Immature natural killer cell (primary cell): ENCODE data around the gene PRSS56. TPM values are rescaled to one million over a fixed set of nuclear protein-coding genes. Genes with fewer than 3 reads are reported as not detected.
"Not testable (repeated sequence)": the region's sequence is repeated elsewhere in the genome, so short reads cannot be mapped to it uniquely, and the experiment has no call there.

Experiments used
- DNase-seq, 3 donors: peaks; one replicate each; pipeline ENCODE4 v3.0.0; 2022; ENCODE audit warnings: mixed read lengths in 1 of 3
- H3K27ac Mint-ChIP-seq, 6 donors: one replicate each; pipeline ENCODE4 v1.8.0; 2020; ENCODE audit warnings: mixed read lengths in 6 of 6, mild to moderate bottlenecking in 5 of 6, inconsistent platforms in 4 of 6, moderate library complexity in 3 of 6
- H3K27me3 Mint-ChIP-seq, 3 donors: one replicate each; pipeline ENCODE4 v1.8.0; 2020 to 2021; ENCODE audit warnings: low read depth in 3 of 3, mild to moderate bottlenecking in 3 of 3, mixed read lengths in 3 of 3, moderate library complexity in 3 of 3, inconsistent platforms in 1 of 3
- H3K36me3 Mint-ChIP-seq, 3 donors: one replicate each; pipeline ENCODE4 v1.8.0; 2020; ENCODE audit warnings: mixed read lengths in 3 of 3, inconsistent platforms in 2 of 3, mild to moderate bottlenecking in 2 of 3
- H3K4me1 Mint-ChIP-seq, 2 donors: one replicate each; pipeline ENCODE4 v1.8.0; 2020; ENCODE audit warnings: inconsistent platforms in 2 of 2, mild to moderate bottlenecking in 2 of 2, mixed read lengths in 2 of 2, moderate library complexity in 1 of 2
- H3K4me3 Mint-ChIP-seq, 5 donors: one replicate each; pipeline ENCODE4 v1.8.0; 2020; ENCODE audit warnings: mild to moderate bottlenecking in 5 of 5, mixed read lengths in 5 of 5, inconsistent platforms in 3 of 5, moderate library complexity in 3 of 5
- H3K9me3 Mint-ChIP-seq, 6 donors: one replicate each; pipeline ENCODE4 v1.8.0; 2020; ENCODE audit warnings: mild to moderate bottlenecking in 6 of 6, mixed read lengths in 6 of 6, inconsistent platforms in 4 of 6, moderate library complexity in 3 of 6
- polyA plus RNA-seq, 3 donors: library from polyadenylated mRNA; unstranded; fragments of 300-500 nt; fragmentation: Illumina TruSeq; gene quantifications; one replicate each; pipeline ENCODE4 v1.2.3, GENCODE V29; 2021

The PRSS56 gene
- polyA plus RNA-seq, 3 donors from 2014 or later, result not detected

GRCh38 chr2:232529806-232530547 lies 9.8 kb downstream of the PRSS56 start:
- no peaks in the 10 kb centered on the region for H3K9me3 Mint-ChIP-seq
- H3K27me3 Mint-ChIP-seq, result peaks cover 3 to 7% (median 5%) of the 10 kb centered on the region in 3 donors
- no peaks in the 10 kb centered on the region for H3K36me3 Mint-ChIP-seq
- H3K4me1 Mint-ChIP-seq, result peaks cover 9 to 14% of the 10 kb centered on the region in 2 donors
- no peak for DNase-seq
- H3K4me3 Mint-ChIP-seq, result no peak overlapping the region
- no peak overlapping the region for H3K27ac Mint-ChIP-seq

DNA sequence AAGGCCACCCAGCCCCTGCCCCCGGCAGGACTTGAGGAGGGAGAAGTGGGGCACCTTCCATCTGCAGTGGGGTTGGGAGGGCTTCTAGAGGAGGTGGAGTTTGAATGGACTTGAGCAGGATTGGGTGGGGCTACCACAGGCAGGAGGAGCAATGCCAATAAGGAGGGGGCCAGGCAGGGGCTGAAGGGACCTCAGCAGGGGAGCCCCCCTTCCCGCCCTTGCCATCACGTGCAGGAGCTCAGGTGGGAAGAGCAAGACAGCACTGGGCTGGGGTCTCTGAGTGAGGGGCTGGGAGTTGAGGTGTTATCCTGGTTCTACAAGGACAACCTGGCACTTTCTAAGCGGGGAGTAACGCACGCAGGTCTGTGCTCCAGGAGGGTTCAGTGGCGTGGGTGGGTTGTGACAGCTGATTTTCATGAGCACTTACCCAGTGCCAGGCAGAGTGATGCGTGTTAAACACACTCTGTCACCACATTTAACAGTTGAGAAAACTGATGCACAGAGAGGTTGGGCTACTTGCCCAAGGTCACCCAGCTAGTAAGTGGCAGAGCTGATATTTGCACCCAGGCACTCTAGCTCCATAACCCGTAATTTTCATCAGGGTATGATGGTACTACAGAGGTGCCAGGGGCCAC lies 10.6 kb downstream of the PRSS56 start:
- peaks cover 9 to 14% of the 10 kb centered on the region in 2 donors for H3K4me1 Mint-ChIP-seq
- H3K27me3 Mint-ChIP-seq, result peaks cover 2 to 8% (median 5%) of the 10 kb centered on the region in 3 donors
- no peak for DNase-seq
- H3K4me3 Mint-ChIP-seq, result no peak overlapping the region
- no peaks in the 10 kb centered on the region for H3K9me3 Mint-ChIP-seq
- no peak overlapping the region for H3K27ac Mint-ChIP-seq
- no peaks in the 10 kb centered on the region for H3K36me3 Mint-ChIP-seq

- Mint-ChIP-seq H3K9me3 (no peaks in the 10 kb centered on the region), H3K27me3 (peaks cover 2 to 9% (median 4%) of the 10 kb centered on the region in 3 donors), H3K36me3 (no peaks in the 10 kb centered on the region), H3K4me1 (peaks cover 9 to 14% of the 10 kb centered on the region in 2 donors), H3K27ac (no peak overlapping the region), H3K4me3 (no peak overlapping the region)
- DNase-seq, result no peak
Measured at GRCh38 chr2:232532419-232532818, 12.2 kb downstream of the PRSS56 start.

GRCh38 chr2:232532821-232533220 lies 12.6 kb downstream of the PRSS56 start:
- H3K36me3 Mint-ChIP-seq, H3K4me3 Mint-ChIP-seq, H3K9me3 Mint-ChIP-seq, H3K27ac Mint-ChIP-seq, H3K27me3 Mint-ChIP-seq, DNase-seq: not testable (repeated sequence)
- peaks cover 9 to 14% of the 10 kb centered on the region in 2 donors for H3K4me1 Mint-ChIP-seq

GRCh38 chr2:232533944-232534710 lies 13.9 kb downstream of the PRSS56 start:
- no peak overlapping the region for H3K4me3 Mint-ChIP-seq
- peaks cover 0 to 1% (median 0%) of the 10 kb centered on the region in 6 donors for H3K9me3 Mint-ChIP-seq
- H3K36me3 Mint-ChIP-seq, result no peaks in the 10 kb centered on the region
- no peak overlapping the region for H3K27ac Mint-ChIP-seq
- no peak for DNase-seq
- peaks cover 2% of the 10 kb centered on the region in 2 donors for H3K4me1 Mint-ChIP-seq
- H3K27me3 Mint-ChIP-seq, result peaks cover 4 to 9% (median 4%) of the 10 kb centered on the region in 3 donors

GRCh38 chr2:232534940-232535651 lies 14.9 kb downstream of the PRSS56 start:
- H3K4me1 Mint-ChIP-seq, result no peaks in the 10 kb centered on the region
- no peak for DNase-seq
- H3K36me3 Mint-ChIP-seq, result no peaks in the 10 kb centered on the region
- no peak overlapping the region for H3K4me3 Mint-ChIP-seq
- H3K27ac Mint-ChIP-seq, result no peak overlapping the region
- H3K9me3 Mint-ChIP-seq, result peaks cover 0 to 1% (median 0%) of the 10 kb centered on the region in 6 donors
- peaks cover 4 to 9% (median 4%) of the 10 kb centered on the region in 3 donors for H3K27me3 Mint-ChIP-seq

GRCh38 chr2:232535761-232536530 lies 15.8 kb downstream of the PRSS56 start:
- Mint-ChIP-seq H3K27ac (no peak overlapping the region), H3K9me3 (peaks cover 0 to 1% (median 0%) of the 10 kb centered on the region in 6 donors), H3K27me3 (peaks cover 3 to 10% (median 4%) of the 10 kb centered on the region in 3 donors), H3K4me1 (no peaks in the 10 kb centered on the region), H3K36me3 (no peaks in the 10 kb centered on the region), H3K4me3 (no peak overlapping the region)
- no peak for DNase-seq

DNA sequence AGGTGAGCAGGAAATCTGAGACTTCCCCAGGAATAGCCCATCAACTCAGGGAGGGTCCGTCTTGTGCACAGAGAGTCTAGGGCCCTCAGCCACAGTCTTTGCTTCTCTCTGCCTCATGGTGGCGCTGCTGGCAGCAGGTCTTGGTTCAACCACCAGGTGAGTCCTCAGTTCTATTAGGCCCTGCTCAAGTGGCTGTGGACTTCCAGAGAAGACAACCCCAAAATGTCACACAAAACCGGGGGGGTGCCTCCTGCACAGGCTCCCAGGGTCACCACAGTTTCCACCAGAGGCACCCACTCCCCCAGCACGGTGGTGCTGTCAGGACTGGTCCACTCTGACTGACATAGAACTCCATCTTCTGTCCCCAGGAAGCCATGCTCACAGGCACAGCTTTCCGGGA lies 16.9 kb downstream of the PRSS56 start:
- no peaks in the 10 kb centered on the region for H3K36me3 Mint-ChIP-seq

DNA sequence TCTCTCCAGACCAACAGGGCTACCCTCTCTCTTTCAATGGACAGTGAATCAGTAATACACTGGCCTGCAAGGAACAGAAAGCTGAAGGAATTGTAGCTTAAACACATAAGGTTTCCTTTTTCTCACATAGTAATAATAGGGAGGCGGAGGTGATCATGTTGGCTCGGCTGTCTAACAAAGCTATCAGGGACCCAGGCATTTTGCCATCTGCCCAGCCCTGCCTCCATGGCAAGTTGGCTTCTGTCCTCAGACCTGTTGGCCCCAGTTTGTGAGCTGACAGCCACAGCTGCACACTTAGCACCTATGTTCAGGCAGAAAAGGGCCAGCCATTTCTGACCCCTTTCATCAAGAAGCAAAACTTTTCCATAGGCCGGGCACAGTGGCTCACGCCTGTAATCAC lies 17.3 kb downstream of the PRSS56 start:
- Mint-ChIP-seq H3K4me1 (peaks cover 0 to under 1% of the 10 kb centered on the region in 2 donors), H3K27ac (no peak overlapping the region), H3K36me3 (no peaks in the 10 kb centered on the region), H3K4me3 (no peak overlapping the region), H3K27me3 (peaks cover 4 to 10% (median 4%) of the 10 kb centered on the region in 3 donors), H3K9me3 (peaks cover 0 to 1% (median 0%) of the 10 kb centered on the region in 6 donors)
- no peak for DNase-seq

More for the DNA sequence above, 16.9 kb downstream of the PRSS56 start:
- Mint-ChIP-seq H3K9me3 (peaks cover 0 to 1% (median 0%) of the 10 kb centered on the region in 6 donors), H3K27ac (no peak overlapping the region), H3K4me1 (no peaks in the 10 kb centered on the region), H3K4me3 (no peak overlapping the region), H3K27me3 (peaks cover 4 to 10% (median 4%) of the 10 kb centered on the region in 3 donors)
- no peak for DNase-seq

DNA sequence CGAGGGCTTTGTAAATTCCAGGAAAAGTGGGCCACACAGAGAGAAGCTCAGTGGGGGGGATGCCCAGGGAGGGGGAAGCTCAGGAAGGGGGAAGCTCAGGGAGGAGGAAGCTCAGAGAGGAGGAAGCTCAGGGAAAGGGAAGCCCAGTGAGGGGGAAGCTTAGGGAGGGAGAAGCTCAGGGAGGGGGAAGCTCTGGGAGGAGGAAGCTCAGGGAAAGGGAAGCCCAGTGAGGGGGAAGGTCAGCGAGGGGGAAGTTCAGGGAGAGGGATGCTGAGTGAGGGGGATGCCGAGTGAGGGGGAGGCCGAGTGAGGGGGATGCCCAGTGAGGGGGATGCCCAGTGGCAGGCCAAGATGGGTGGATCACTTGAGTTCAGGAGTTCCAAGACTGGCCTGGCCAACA lies 18.5 kb downstream of the PRSS56 start:
- H3K36me3 Mint-ChIP-seq, result no peaks in the 10 kb centered on the region
- peaks cover 4 to 10% (median 4%) of the 10 kb centered on the region in 3 donors for H3K27me3 Mint-ChIP-seq
- peaks cover 0 to 1% (median 0%) of the 10 kb centered on the region in 6 donors for H3K9me3 Mint-ChIP-seq
- no peak overlapping the region for H3K4me3 Mint-ChIP-seq
- DNase-seq, result no peak
- no peak overlapping the region for H3K27ac Mint-ChIP-seq
- H3K4me1 Mint-ChIP-seq, result peaks cover 0 to 1% of the 10 kb centered on the region in 2 donors

GRCh38 chr2:232539298-232540231 lies 19.4 kb downstream of the PRSS56 start, which contains the start of gene CHRNG:
Gene CHRNG, plus strand, starts transcription at chr2:232539692. Its CDS starts 56 bp downstream, at chr2:232539748.
- peaks cover 0 to 1% (median 0%) of the 10 kb centered on the region in 6 donors for H3K9me3 Mint-ChIP-seq

More at GRCh38 chr2:232539298-232540231, 19.4 kb downstream of the PRSS56 start, which contains the start of gene CHRNG:
- DNase-seq, result no peak
- Mint-ChIP-seq H3K36me3 (no peaks in the 10 kb centered on the region), H3K4me1 (peaks cover 0 to 1% of the 10 kb centered on the region in 2 donors), H3K27ac (no peak within 1 kb of the TSS), H3K4me3 (no peak within 1 kb of the TSS), H3K27me3 (peaks cover 4 to 9% (median 4%) of the 10 kb centered on the region in 3 donors)
